PC-3 (cell line): Measurements from ENCODE around the gene ECHS1. TPM values are rescaled to one million over a fixed set of nuclear protein-coding genes. Genes with fewer than 3 reads are reported as not detected.
A peak's percentile ranks its signal among the peaks of the same experiment; 100 is the strongest.

Source experiments
- ATAC-seq: fragments of 200-7000 bp; cut with Tn5 transposase; 2 replicates; pipeline ENCODE4 v1.9.1; 2020; ENCODE audit warnings: mild to moderate bottlenecking, moderate library complexity
- BruUV-seq: library from RNA; stranded (reverse); fragments of 400-500 nt; replicated peaks from 2 replicates; lab custom pipeline; 2021; lab: Mats Ljungman, UMichigan
- CTCF ChIA-PET: fragments of 300-600 bp; sonication (Branson Sonifier 250); formaldehyde crosslinking; loops from one replicate; lab custom pipeline; 2022; ENCODE audit warnings: antibody characterized with exemption; lab: Charles Lee
- POLR2A ChIA-PET: fragments of 300-600 bp; sonication (Branson Sonifier 250); formaldehyde crosslinking; loops from one replicate; lab custom pipeline; 2022; ENCODE audit warnings: antibody characterized with exemption; ENCODE audit not compliant: unreplicated experiment; lab: Charles Lee
- DNase-seq: peaks from one replicate; pipeline ENCODE4 v3.0.0-alpha.2; 2015
- H2AFZ ChIP-seq: fragments of 300-600 bp; sonication (generic); 2 replicates; pipeline ENCODE4 v1.6.0; 2016; ENCODE audit warnings: antibody characterized with exemption, low read length
- H3F3A ChIP-seq: fragments of 300-600 bp; sonication (generic); one replicate; pipeline ENCODE4 v1.6.0; 2017; ENCODE audit warnings: antibody characterized with exemption, low read length, control low read depth, mild to moderate bottlenecking; ENCODE audit not compliant: unreplicated experiment
- H3K27ac ChIP-seq: fragments of 300-600 bp; sonication (generic); 2 replicates; pipeline ENCODE4 v1.5.1; 2016; ENCODE audit warnings: mild to moderate bottlenecking, low read length
- H3K27me3 ChIP-seq: fragments of 300-600 bp; sonication (generic); 2 replicates; pipeline ENCODE4 v1.6.1; 2016; ENCODE audit warnings: low read length, mixed read lengths
- H3K36me3 ChIP-seq: fragments of 300-600 bp; sonication (generic); 2 replicates; pipeline ENCODE4 v1.6.1; 2016; ENCODE audit warnings: low read depth, mixed run types, low read length, mixed read lengths
- H3K4me1 ChIP-seq: fragments of 300-600 bp; sonication (generic); 2 replicates; pipeline ENCODE4 v1.5.1; 2016; ENCODE audit warnings: low read length; ENCODE audit not compliant: insufficient read depth
- H3K4me2 ChIP-seq: fragments of 300-600 bp; sonication (generic); 2 replicates; pipeline ENCODE4 v1.6.0; 2016; ENCODE audit warnings: low read length
- H3K4me3 ChIP-seq: fragments of 300-600 bp; sonication (generic); 2 replicates; pipeline ENCODE4 v1.5.1; 2016; ENCODE audit warnings: mild to moderate bottlenecking, low read length, mixed read lengths
- H3K79me2 ChIP-seq: fragments of 300-600 bp; sonication (generic); 2 replicates; pipeline ENCODE4 v1.6.1; 2017; ENCODE audit warnings: low read length, mixed read lengths
- H3K9ac ChIP-seq: fragments of 300-600 bp; sonication (generic); 2 replicates; pipeline ENCODE4 v1.6.0; 2016; ENCODE audit warnings: mild to moderate bottlenecking, low read length
- H3K9me2 ChIP-seq: fragments of 300-600 bp; sonication (generic); replicated peaks from 2 replicates; pipeline ENCODE4 v1.6.1; 2016; ENCODE audit warnings: mixed run types, low read length, mixed read lengths
- H3K9me3 ChIP-seq: fragments of 300-600 bp; sonication (generic); 2 replicates; pipeline ENCODE4 v1.6.1; 2016; ENCODE audit warnings: low read length, mixed read lengths
- H4K20me1 ChIP-seq: fragments of 300-600 bp; sonication (generic); 2 replicates; pipeline ENCODE4 v1.6.1; 2016; ENCODE audit warnings: low read length, mixed read lengths
- CTCF ChIP-seq: fragments of 300-600 bp; sonication (generic); conservative IDR thresholded peaks from 2 replicates; pipeline ENCODE4 v1.5.1; 2017; ENCODE audit warnings: antibody characterized with exemption, low read depth, mild to moderate bottlenecking, low read length
- EZH2 ChIP-seq: fragments of 300-600 bp; sonication (generic); IDR thresholded peaks from one replicate; pipeline ENCODE4 v1.6.1; 2017; ENCODE audit warnings: antibody characterized with exemption, mild to moderate bottlenecking, low read length; ENCODE audit not compliant: unreplicated experiment
- EZH2phosphoT487 ChIP-seq: fragments of 300-600 bp; sonication (generic); IDR thresholded peaks from 2 replicates; pipeline ENCODE4 v1.6.1; 2018; ENCODE audit warnings: mild to moderate bottlenecking, antibody characterized with exemption, low read length, borderline replicate concordance
- intact Hi-C: fragments of 100-400 bp; cut with micrococcal nuclease; formaldehyde crosslinking; loops from 2 replicates; pipeline ENCODE4 v1.9.0; 2023
- total RNA-seq: library from RNA; depleted of rRNA; stranded (reverse); fragments of >200 nt; gene quantifications from 2 replicates; pipeline ENCODE4 v1.2.3, GENCODE V29; 2014

ECHS1 gene
- total RNA-seq, 1 experiment from 2014 or later, result 120 TPM

- ATAC-seq (no peak), DNase-seq (no peak)
- ChIA-PET CTCF (no interaction called here), POLR2A (no interaction called here)
- intact Hi-C loops, result no loop called here
- TF ChIP-seq EZH2 (no peak), EZH2phosphoT487 (no peak), CTCF (no peak)
- Histone ChIP-seq H3K4me3 (no peak overlapping the region), H3K9me3 (no peaks in the 10 kb centered on the region), H2AFZ (no peak overlapping the region), H3F3A (no peaks in the 10 kb centered on the region), H3K4me1 (peaks cover 9% of the 10 kb centered on the region), H3K36me3 (peaks cover 17% of the 10 kb centered on the region), H3K4me2 (no peak overlapping the region), H3K9ac (no peak overlapping the region), H3K27ac (0 out of 2 replicates have a peak overlapping the region, but pooled peaks have one; percentile 5), H3K9me2 (no peaks in the 10 kb centered on the region), H3K79me2 (peaks cover 54% of the 10 kb centered on the region), H3K27me3 (no peaks in the 10 kb centered on the region), H4K20me1 (peaks cover 7% of the 10 kb centered on the region; the same call in 1 of the 2 replicates)
- no TSS peak for BruUV-seq
Observed at GRCh38 chr10:133401981-133402725, 29.0 kb upstream of the ECHS1 start.

GRCh38 chr10:133401500-133401899 lies 28.3 kb upstream of the ECHS1 start:
- Histone ChIP-seq H3K4me1 (peaks cover 9% of the 10 kb centered on the region), H3K36me3 (peaks cover 17% of the 10 kb centered on the region), H3K9me3 (no peaks in the 10 kb centered on the region), H3K4me3 (no peak overlapping the region), H3F3A (no peaks in the 10 kb centered on the region), H3K9me2 (no peaks in the 10 kb centered on the region), H3K27me3 (no peaks in the 10 kb centered on the region), H2AFZ (no peak overlapping the region), H3K79me2 (peaks cover 49% of the 10 kb centered on the region), H3K9ac (no peak overlapping the region), H3K27ac (no peak overlapping the region), H3K4me2 (no peak overlapping the region), H4K20me1 (peaks cover 7% of the 10 kb centered on the region; the same call in 1 of the 2 replicates)
- DNase-seq (no peak), ATAC-seq (no peak)
- ChIA-PET CTCF (no interaction called here), POLR2A (no interaction called here)
- TF ChIP-seq EZH2 (no peak), CTCF (no peak), EZH2phosphoT487 (no peak)
- no TSS peak for BruUV-seq
- intact Hi-C loops, result no loop called here
